ENCODE measurements around the gene MPHOSPH6.
"Not testable (repeated sequence)": the region's sequence is repeated elsewhere in the genome, so short reads cannot be mapped to it uniquely, and the experiment has no call there.

The MPHOSPH6 gene

DNA sequence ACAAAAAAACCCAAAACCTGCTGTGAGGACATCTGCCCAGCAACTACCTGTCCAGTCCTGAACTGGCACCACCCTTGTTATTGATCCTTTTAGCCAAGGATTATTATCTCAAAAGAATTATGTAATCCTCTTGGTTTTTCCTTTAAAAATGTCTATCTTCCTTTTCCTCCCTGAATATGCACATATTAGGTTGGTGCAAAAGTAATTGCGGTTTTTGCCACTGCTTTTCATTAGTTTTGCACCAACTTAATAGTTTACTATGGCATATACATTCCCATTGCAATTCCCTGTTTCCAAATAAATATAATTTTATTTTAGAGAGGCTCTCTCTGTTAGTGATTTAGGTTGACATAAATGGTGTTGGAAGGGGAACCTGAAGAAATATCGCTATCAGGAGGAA lies 51.3 kb downstream of the MPHOSPH6 start:
- DNase-seq (ENCODE audit: low read depth) = no peak

DNA sequence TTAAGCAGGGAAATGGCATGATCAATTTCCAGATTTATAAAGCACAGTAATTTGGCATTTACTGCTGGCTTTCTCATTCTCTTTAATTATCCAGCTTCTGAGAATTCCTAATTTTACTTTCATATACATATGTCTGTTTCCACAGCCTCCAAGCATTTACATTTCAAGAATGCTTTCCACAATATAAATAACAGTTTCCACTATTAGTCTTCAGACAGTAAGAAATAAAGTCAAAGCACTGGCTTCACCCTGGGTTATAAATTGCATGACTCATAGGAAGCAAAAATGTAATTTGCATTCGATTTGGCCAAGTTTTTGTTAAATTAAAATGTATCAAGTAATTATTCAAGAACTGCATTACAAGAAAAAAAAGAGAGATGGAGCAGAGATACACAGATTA lies 53.5 kb downstream of the MPHOSPH6 start:
- DNase-seq (ENCODE audit: low read depth) = no peak

DNA sequence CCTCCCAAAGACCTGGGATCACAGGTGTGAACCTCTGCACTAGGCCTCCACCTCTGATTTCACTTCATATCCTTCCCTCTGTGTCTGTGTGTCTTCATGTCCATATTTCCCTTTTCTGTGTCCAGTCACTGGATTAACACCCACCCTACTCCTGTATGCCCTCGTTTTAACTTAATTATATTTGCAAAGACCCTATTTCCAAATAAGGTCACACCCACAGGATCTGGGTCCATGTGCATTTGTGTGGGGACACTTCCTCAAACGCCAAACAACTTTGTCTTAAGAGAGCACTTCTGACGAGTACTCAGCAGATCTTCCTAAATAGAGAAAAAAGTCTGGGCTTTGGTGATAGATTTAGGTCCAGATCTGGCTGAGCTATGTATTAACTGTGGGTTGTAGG lies 56.3 kb downstream of the MPHOSPH6 start:
- DNase-seq (ENCODE audit: low read depth) = no peak

DNA sequence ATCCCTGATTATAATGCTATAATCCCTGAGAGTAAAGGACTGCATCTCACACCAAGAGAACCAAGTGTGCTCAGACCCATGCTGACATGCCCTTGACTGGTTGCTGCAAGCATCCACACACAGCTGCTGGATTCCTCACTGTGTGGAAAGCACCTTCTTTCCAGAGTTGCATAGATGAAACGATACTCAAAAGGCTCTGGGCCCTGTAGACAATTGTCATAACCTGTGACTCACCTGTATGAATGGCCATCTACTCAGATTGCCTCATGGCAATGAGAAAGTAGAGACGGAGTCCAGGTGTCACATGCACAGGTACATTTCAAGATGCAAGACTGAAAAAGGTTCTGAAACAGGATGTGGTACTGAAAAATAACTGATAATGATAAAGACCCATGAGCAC lies 58.1 kb downstream of the MPHOSPH6 start:
- no peak for DNase-seq (ENCODE audit: low read depth)

DNA sequence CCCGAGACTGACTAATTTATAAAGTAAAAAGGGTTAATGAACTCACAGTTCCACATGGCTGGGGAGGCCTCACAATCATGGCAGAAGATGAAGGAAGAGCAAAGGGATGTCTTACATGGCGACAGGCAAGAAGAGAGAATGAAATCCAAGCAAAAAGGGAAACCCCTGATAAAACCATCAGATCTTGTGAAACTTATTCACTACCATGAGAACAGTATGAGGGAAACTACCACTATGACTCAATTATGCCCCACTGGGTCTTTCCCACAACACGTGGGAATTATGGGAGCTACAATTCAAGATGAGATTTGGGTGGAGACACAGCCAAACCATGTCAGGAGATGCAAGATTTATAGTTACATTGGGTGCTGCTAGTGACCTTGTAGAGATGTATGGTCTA lies 60.8 kb downstream of the MPHOSPH6 start:
- DNase-seq (ENCODE audit: low read depth) = not testable (repeated sequence)

DNA sequence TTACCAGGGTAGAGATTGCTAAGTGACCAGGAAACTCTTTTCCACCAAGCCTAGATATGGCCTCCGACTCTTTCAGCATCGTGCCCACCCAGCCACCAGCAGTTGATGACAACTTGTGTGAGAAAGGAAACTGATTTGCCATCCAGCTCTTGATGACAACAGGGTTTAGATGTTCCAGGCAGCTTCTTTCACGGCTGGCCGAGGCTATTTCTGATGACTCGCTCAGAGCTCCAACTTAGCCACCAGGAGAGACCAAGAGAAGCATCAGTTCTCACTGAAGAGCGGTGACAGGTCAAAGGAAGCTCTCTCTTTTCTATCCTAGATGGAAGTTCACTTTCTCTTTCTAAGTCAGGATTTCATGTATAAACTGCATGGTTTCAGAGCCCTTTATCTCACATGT lies 61.2 kb downstream of the MPHOSPH6 start:
- no peak for DNase-seq (ENCODE audit: low read depth)

DNA sequence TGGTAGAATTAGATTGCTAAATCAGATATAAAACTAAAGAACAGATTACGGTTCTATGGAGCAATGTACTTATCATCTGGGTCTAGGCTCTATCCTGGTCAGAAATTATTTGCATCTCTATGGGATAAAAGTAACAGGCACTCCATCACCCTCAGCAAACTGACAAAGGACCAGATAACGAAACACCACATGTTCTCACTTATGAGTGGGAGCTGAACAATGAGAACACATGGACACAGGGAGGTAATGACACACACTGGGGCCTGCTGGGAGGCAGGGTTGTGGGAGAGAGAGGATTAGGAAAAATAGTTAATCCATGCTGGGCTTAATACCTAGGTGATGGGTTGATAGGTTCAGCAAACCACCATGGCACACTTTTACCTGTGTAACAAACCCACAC lies 61.9 kb downstream of the MPHOSPH6 start:
- DNase-seq (ENCODE audit: low read depth) = no peak

DNA sequence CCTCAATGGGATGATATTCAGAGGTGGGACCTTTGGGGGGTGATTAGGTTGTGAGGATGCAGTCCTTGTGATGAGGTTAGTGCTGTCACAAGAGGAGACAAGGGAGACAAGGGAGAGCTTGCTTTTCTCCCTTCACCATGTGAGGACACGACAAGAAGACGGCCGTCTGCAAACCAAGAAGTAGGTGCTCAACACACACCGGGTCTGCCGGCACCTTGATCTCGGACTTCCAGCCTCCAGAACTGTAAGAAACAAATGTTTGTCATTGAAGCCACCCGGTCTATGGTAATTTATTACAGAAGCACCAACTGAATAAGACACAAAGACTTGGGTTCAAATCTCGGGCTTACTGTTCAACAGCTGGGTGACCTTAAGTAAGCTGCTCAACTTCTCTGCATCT lies 64.9 kb downstream of the MPHOSPH6 start:
- DNase-seq (ENCODE audit: low read depth) = no peak
